ENCODE measurements around the gene DHRS3.
"Not testable (repeated sequence)": the region's sequence is repeated elsewhere in the genome, so short reads cannot be mapped to it uniquely, and the experiment has no call there.

The DHRS3 gene

GRCh38 chr1:12524266-12524665 is 93.7 kb downstream of the DHRS3 start:
- H3K4me1 ChIP-seq (ENCODE audit: control insufficient read depth in 1 of 2, insufficient read depth in 1 of 2, low read depth in 1 of 2, low read length in 1 of 2): peaks cover 0 to 3% of the 10 kb centered on the region in 2 experiments
- H3K36me3 ChIP-seq: no peaks in the 10 kb centered on the region
- no peak for TF ChIP-seq CTCF (IDR thresholded peaks at IDR 0.05)
- no peaks in the 10 kb centered on the region for H3K27me3 ChIP-seq
- H3K27ac ChIP-seq: no peak overlapping the region
- no peaks in the 10 kb centered on the region for H3K9me3 ChIP-seq
- H3K4me3 ChIP-seq (ENCODE audit: low read depth in 1 of 2, low read length in 1 of 2): no peak overlapping the region

GRCh38 chr1:12522780-12523179 is 95.2 kb downstream of the DHRS3 start:
- not testable (repeated sequence) for H3K4me3 ChIP-seq (ENCODE audit: low read depth in 1 of 2, low read length in 1 of 2); H3K9me3 ChIP-seq; H3K27me3 ChIP-seq; H3K4me1 ChIP-seq (ENCODE audit: control insufficient read depth in 1 of 2, insufficient read depth in 1 of 2, low read depth in 1 of 2, low read length in 1 of 2); H3K36me3 ChIP-seq; H3K27ac ChIP-seq

DNA sequence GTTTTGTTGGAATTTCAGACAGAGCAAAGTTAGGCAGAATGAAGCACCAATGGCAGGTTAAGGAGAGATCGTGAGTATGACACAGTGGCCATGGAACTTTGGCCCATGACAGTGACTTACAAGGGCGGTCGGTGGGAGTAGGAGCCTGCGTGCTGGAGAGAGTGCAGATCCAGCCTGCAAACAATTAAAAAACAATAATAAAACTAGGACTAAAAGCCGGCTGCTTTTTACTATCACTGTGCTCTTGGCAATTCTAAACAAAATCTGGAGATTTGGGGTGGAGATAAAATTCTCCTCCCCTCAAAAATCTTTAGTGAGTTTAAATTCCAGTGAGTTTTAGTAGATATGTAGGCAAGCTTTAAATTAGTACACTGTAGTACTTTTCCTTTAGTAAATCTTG is 96.9 kb downstream of the DHRS3 start:
- Histone ChIP-seq H3K9me3 (no peaks in the 10 kb centered on the region), H3K27me3 (no peaks in the 10 kb centered on the region), H3K4me3 (ENCODE audit: low read depth in 1 of 2, low read length in 1 of 2) (no peak overlapping the region), H3K36me3 (no peaks in the 10 kb centered on the region), H3K27ac (no peak overlapping the region), H3K4me1 (ENCODE audit: control insufficient read depth in 1 of 2, insufficient read depth in 1 of 2, low read depth in 1 of 2, low read length in 1 of 2) (peaks cover 0 to 3% of the 10 kb centered on the region in 2 experiments)
- TF ChIP-seq CTCF (IDR thresholded peaks at IDR 0.05): no peak

- Histone ChIP-seq H3K27me3 (no peaks in the 10 kb centered on the region), H3K36me3 (no peaks in the 10 kb centered on the region), H3K9me3 (no peaks in the 10 kb centered on the region), H3K27ac (no peak overlapping the region), H3K4me1 (ENCODE audit: control insufficient read depth in 1 of 2, insufficient read depth in 1 of 2, low read depth in 1 of 2, low read length in 1 of 2) (no peaks in the 10 kb centered on the region), H3K4me3 (ENCODE audit: low read depth in 1 of 2, low read length in 1 of 2) (no peak overlapping the region)
- no peak for TF ChIP-seq CTCF (IDR thresholded peaks at IDR 0.05)
These were observed 98.2 kb downstream of the DHRS3 start for GRCh38 chr1:12519693-12520364.

- Histone ChIP-seq H3K27ac (no peak overlapping the region), H3K4me1 (ENCODE audit: control insufficient read depth in 1 of 2, insufficient read depth in 1 of 2, low read depth in 1 of 2, low read length in 1 of 2) (no peaks in the 10 kb centered on the region), H3K27me3 (no peaks in the 10 kb centered on the region), H3K4me3 (ENCODE audit: low read depth in 1 of 2, low read length in 1 of 2) (no peak overlapping the region), H3K36me3 (no peaks in the 10 kb centered on the region), H3K9me3 (no peaks in the 10 kb centered on the region)
- no peak for TF ChIP-seq CTCF (IDR thresholded peaks at IDR 0.05)
These were observed 98.9 kb downstream of the DHRS3 start for GRCh38 chr1:12518931-12519692.

Measured in neutrophil (primary cell).